ENCODE results near the gene CADPS2. TPM values are rescaled to one million over a fixed set of nuclear protein-coding genes. Genes with fewer than 3 reads are reported as not detected.

The CADPS2 gene
- polyA plus RNA-seq, 1 donor (not counting 4 experiments of a cell fraction or from before 2014, with no cell fraction given): 0.35 TPM

DNA sequence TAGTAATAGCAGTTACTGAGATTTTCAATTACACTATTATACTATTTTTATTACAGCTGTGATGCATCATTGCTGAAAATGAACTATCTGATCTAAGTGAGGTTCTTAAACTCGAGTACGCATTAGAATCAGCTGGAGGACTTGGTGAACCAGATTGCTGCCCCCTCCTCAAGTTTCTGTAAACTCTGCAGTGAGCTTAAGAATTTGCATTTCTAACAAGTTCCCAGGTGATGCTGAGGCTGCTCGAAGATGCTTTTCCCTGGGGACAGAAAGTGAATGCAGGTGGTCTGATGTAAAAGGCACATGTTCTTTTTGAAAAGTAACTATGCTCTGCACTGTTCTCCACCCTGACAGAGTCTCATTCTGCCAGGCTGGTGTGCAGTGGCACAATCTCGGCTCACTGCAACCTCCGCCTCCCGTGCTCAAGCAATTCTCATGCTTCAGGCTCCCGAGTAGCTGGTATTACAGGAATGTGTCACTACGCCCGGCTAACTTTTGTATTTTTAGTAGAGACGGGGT lies 199.8 kb downstream of the CADPS2 start:
- Histone ChIP-seq H3K27ac (ENCODE audit: control insufficient read depth, insufficient read depth, low read length) (no peak overlapping the region), H3K4me1 (ENCODE audit: control insufficient read depth, extremely low read depth, insufficient read depth, low read length) (no peaks in the 10 kb centered on the region), H3K9me1 (ENCODE audit: control insufficient read depth, extremely low read depth, insufficient read depth, low read length) (no peaks in the 10 kb centered on the region), H3K79me2 (ENCODE audit: control insufficient read depth, insufficient read depth, low read length) (no peaks in the 10 kb centered on the region), H3K4me2 (ENCODE audit: control insufficient read depth, extremely low read depth, insufficient read depth, low read depth, low read length) (no peak overlapping the region), H3K36me3 (ENCODE audit: control insufficient read depth in 2 of 2, extremely low read depth in 1 of 2, insufficient read depth in 2 of 2, low read length in 2 of 2) (no peaks in the 10 kb centered on the region), H2AFZ (ENCODE audit: control insufficient read depth, low read length) (no peak overlapping the region), H3K4me3 (ENCODE audit: control insufficient read depth in 2 of 3, extremely low read depth in 1 of 3, insufficient read depth in 2 of 3, low read depth in 1 of 3, low read length in 3 of 3) (no peak overlapping the region), H3K9me3 (ENCODE audit: control insufficient read depth, low read depth, low read length) (peaks cover under 1% of the 10 kb centered on the region), H3K27me3 (ENCODE audit: control insufficient read depth, extremely low read depth, insufficient read depth, low read length) (no peaks in the 10 kb centered on the region), H3K9ac (ENCODE audit: control insufficient read depth, extremely low read depth, insufficient read depth, low read length) (no peak overlapping the region), H4K20me1 (ENCODE audit: control insufficient read depth, extremely low read depth, insufficient read depth, low read length) (no peaks in the 10 kb centered on the region)
- FAIRE-seq (no peak), DNase-seq (ENCODE audit: low read depth, low spot score) (no peak)
- TF ChIP-seq, protein P1, sequence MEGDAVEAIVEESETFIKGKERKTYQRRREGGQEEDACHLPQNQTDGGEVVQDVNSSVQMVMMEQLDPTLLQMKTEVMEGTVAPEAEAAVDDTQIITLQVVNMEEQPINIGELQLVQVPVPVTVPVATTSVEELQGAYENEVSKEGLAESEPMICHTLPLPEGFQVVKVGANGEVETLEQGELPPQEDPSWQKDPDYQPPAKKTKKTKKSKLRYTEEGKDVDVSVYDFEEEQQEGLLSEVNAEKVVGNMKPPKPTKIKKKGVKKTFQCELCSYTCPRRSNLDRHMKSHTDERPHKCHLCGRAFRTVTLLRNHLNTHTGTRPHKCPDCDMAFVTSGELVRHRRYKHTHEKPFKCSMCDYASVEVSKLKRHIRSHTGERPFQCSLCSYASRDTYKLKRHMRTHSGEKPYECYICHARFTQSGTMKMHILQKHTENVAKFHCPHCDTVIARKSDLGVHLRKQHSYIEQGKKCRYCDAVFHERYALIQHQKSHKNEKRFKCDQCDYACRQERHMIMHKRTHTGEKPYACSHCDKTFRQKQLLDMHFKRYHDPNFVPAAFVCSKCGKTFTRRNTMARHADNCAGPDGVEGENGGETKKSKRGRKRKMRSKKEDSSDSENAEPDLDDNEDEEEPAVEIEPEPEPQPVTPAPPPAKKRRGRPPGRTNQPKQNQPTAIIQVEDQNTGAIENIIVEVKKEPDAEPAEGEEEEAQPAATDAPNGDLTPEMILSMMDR (optimal IDR thresholded peaks at IDR 0.05 in 1 of 3, IDR thresholded peaks at IDR 0.05 in 1 of 3, conservative IDR thresholded peaks at IDR 0.05 in 1 of 3; ENCODE audit: extremely low read depth in 1 of 3, insufficient read depth in 2 of 3, low read length in 3 of 3): no peak
- dilution Hi-C loops (cut with MboI; ENCODE audit: extremely low pct_ligation_motif_present, low sequenced_read_pairs): no loop called here

DNA sequence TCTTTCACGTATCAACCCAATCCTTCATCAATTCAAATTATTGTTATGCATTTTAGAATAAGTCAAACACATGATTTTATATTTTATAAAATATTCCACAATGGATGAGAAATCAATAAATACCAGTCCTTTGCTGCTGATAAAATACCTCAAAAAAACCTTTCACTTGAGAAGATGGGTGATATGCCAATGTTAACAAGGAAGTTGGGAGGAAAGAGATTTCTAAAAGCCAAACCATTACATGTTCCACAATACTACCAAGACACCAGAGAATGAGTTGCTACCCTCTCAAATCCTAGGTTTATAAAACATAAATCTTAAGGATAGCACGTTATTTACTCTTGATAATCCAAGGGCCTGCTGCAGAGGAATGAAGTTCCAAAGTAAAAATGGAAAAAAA lies 201.8 kb downstream of the CADPS2 start:
- TF ChIP-seq EZH2 (IDR thresholded peaks at IDR 0.05; ENCODE audit: low read length): no peak
- TF ChIP-seq, protein P1 (optimal IDR thresholded peaks at IDR 0.05 in 1 of 3, IDR thresholded peaks at IDR 0.05 in 1 of 3, conservative IDR thresholded peaks at IDR 0.05 in 1 of 3; ENCODE audit: extremely low read depth in 1 of 3, insufficient read depth in 2 of 3, low read length in 3 of 3): no peak
- no peak overlapping the region for H2AFZ ChIP-seq (ENCODE audit: control insufficient read depth, low read length)
- no peaks in the 10 kb centered on the region for H3K79me2 ChIP-seq (ENCODE audit: control insufficient read depth, insufficient read depth, low read length)
- H4K20me1 ChIP-seq (ENCODE audit: control insufficient read depth, extremely low read depth, insufficient read depth, low read length): no peaks in the 10 kb centered on the region
- dilution Hi-C loops (cut with MboI; ENCODE audit: extremely low pct_ligation_motif_present, low sequenced_read_pairs): no loop called here
- H3K4me3 ChIP-seq (ENCODE audit: control insufficient read depth in 2 of 3, extremely low read depth in 1 of 3, insufficient read depth in 2 of 3, low read depth in 1 of 3, low read length in 3 of 3): no peak overlapping the region
- no peak for FAIRE-seq
- H3K36me3 ChIP-seq (ENCODE audit: control insufficient read depth in 2 of 2, extremely low read depth in 1 of 2, insufficient read depth in 2 of 2, low read length in 2 of 2): no peaks in the 10 kb centered on the region
- H3K9ac ChIP-seq (ENCODE audit: control insufficient read depth, extremely low read depth, insufficient read depth, low read length): no peak overlapping the region
- no peaks in the 10 kb centered on the region for H3K9me3 ChIP-seq (ENCODE audit: control insufficient read depth, low read depth, low read length)
- no peaks in the 10 kb centered on the region for H3K4me1 ChIP-seq (ENCODE audit: control insufficient read depth, extremely low read depth, insufficient read depth, low read length)
- DNase-seq (ENCODE audit: low read depth, low spot score): no peak
- no peak overlapping the region for H3K27ac ChIP-seq (ENCODE audit: control insufficient read depth, insufficient read depth, low read length)
- no peak overlapping the region for H3K4me2 ChIP-seq (ENCODE audit: control insufficient read depth, extremely low read depth, insufficient read depth, low read depth, low read length)
- no peaks in the 10 kb centered on the region for H3K9me1 ChIP-seq (ENCODE audit: control insufficient read depth, extremely low read depth, insufficient read depth, low read length)
- H3K27me3 ChIP-seq (ENCODE audit: control insufficient read depth, extremely low read depth, insufficient read depth, low read length): no peaks in the 10 kb centered on the region

Data from keratinocyte (primary cell).